CD4-positive, alpha-beta T cell (primary cell): Measurements from ENCODE around the gene SAG. TPM values are rescaled to one million over a fixed set of nuclear protein-coding genes. Genes with fewer than 3 reads are reported as not detected.

Experiments
- ATAC-seq: fragments of 200-7000 bp; cut with Tn5 transposase; one replicate; pipeline ENCODE4 v1.10.0; 2022; ENCODE audit warnings: mild to moderate bottlenecking; ENCODE audit not compliant: poor library complexity
- CTCF ChIA-PET: fragments of 350-600 bp; sonication (Branson Sonifier 250); formaldehyde crosslinking; loops from one replicate; lab custom pipeline; 2021; ENCODE audit warnings: antibody characterized with exemption, inconsistent platforms; lab: Charles Lee
- POLR2A ChIA-PET: fragments of 350-600 bp; sonication (Branson Sonifier 250); formaldehyde crosslinking; loops from one replicate; lab custom pipeline; 2021; ENCODE audit warnings: antibody characterized with exemption, inconsistent platforms; lab: Charles Lee
- DNase-seq, 14 experiments: peaks; one replicate each; pipeline ENCODE4 v3.0.0-alpha.2; 2013 to 2020; ENCODE audit warnings: mixed read lengths in 2 of 14
- H3K27ac ChIP-seq, 2 donors: one replicate each; pipeline versions ENCODE4 v1.5.1 to v1.7.0; 2013; ENCODE audit warnings: low read length in 2 of 2, low read depth in 1 of 2, mild to moderate bottlenecking in 1 of 2
- H3K27me3 ChIP-seq, 2 experiments: 1 replicate in 1 of 2; 2 replicates in 1 of 2; pipeline versions ENCODE4 v1.6.1 to v1.7.0; 2013; ENCODE audit warnings: low read length in 2 of 2, control low read depth in 1 of 2, mild to moderate bottlenecking in 1 of 2, moderate library complexity in 1 of 2; ENCODE audit not compliant: insufficient read depth in 2 of 2, control insufficient read depth in 1 of 2
- H3K36me3 ChIP-seq: one replicate; pipeline ENCODE4 v1.6.1; 2013; ENCODE audit warnings: low read length, control low read depth; ENCODE audit not compliant: insufficient read depth
- H3K4me1 ChIP-seq: one replicate; pipeline ENCODE4 v1.6.1; 2013; ENCODE audit warnings: low read length, control low read depth; ENCODE audit not compliant: insufficient read depth
- H3K4me3 ChIP-seq: one replicate; pipeline ENCODE4 v1.5.1; 2013; ENCODE audit warnings: mild to moderate bottlenecking, low read length, moderate library complexity
- H3K9me3 ChIP-seq, 2 experiments: 1 replicate in 1 of 2; 2 replicates in 1 of 2; pipeline versions ENCODE4 v1.6.1 to v1.7.0; 2013; ENCODE audit warnings: low read length in 2 of 2, mild to moderate bottlenecking in 2 of 2, control low read depth in 1 of 2, moderate library complexity in 1 of 2; ENCODE audit not compliant: control insufficient read depth in 1 of 2, insufficient read depth in 1 of 2
- H3K27ac Mint-ChIP-seq: one replicate; pipeline ENCODE4 v1.8.0; 2020; ENCODE audit warnings: mixed read lengths
- H3K27me3 Mint-ChIP-seq: one replicate; pipeline ENCODE4 v1.8.0; 2021; ENCODE audit warnings: mixed read lengths
- H3K36me3 Mint-ChIP-seq: one replicate; pipeline ENCODE4 v1.8.0; 2021; ENCODE audit warnings: low read depth, mixed read lengths
- H3K4me1 Mint-ChIP-seq: one replicate; pipeline ENCODE4 v1.8.0; 2021; ENCODE audit warnings: low read depth, mixed read lengths
- H3K4me3 Mint-ChIP-seq: one replicate; pipeline ENCODE4 v1.8.0; 2020; ENCODE audit warnings: mild to moderate bottlenecking, mixed read lengths
- H3K9me3 Mint-ChIP-seq: one replicate; pipeline ENCODE4 v1.8.0; 2020; ENCODE audit warnings: mixed read lengths
- intact Hi-C, 2 experiments: fragments of 100-400 bp; cut with DNase I in 1 of 2; cut with micrococcal nuclease in 1 of 2; formaldehyde crosslinking; loops; one replicate each; pipeline versions ENCODE4 v1.15.1 to v1.9.0; 2023 to 2025; cut with DNase I, micrococcal nuclease
- total RNA-seq, 174 experiments: library from RNA in 2 of 174; stranded (reverse) in 2 of 174; gene quantifications; one replicate each; pipeline ENCODE4 v1.2.3 and lab custom pipeline; 2021 to 2026
- TF ChIP-seq, protein P1 (sequence below): fragments of 200-600 bp; IDR thresholded peaks from one replicate; pipeline ENCODE4 v1.8.0; 2022; ENCODE audit warnings: antibody characterized with exemption, mild to moderate bottlenecking

SAG gene
- total RNA-seq, 2 experiments from 2014 or later = 0.03 to 0.22 TPM

DNA sequence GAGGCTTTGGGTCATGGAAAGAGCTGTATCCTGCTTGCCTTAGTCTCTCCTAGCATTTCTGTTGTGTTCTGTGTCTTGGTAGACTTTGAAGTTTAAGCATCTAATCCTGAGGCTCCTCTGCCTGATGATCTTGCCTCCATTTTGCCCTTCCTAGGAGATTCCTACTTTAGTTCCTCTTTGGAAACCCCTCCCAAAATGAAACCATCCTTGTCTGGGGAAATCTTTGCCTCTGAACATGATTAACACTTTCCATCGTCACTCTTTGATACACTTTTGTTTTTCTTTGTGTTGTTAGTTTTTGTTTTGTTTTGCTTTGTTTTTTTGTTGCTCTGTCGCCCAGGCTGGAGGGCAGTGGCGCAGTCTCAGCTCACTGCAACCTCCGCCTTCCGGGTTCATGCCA lies 47.0 kb upstream of the SAG start:
- CTCF ChIA-PET = no interaction called here
- peak overlapping the region in 1 of 2 donors; percentile 27 for H3K27ac ChIP-seq
- intact Hi-C loops = no loop called here
- peaks cover 93% of the 10 kb centered on the region for H3K36me3 ChIP-seq
- no peaks in the 10 kb centered on the region for H3K9me3 Mint-ChIP-seq
- H3K27me3 ChIP-seq = no peaks in the 10 kb centered on the region
- peaks cover 60% of the 10 kb centered on the region for H3K4me1 Mint-ChIP-seq
- no peak for DNase-seq
- H3K36me3 Mint-ChIP-seq = peaks cover 97% of the 10 kb centered on the region
- peaks cover 20% of the 10 kb centered on the region for H3K4me1 ChIP-seq
- H3K9me3 ChIP-seq = no peaks in the 10 kb centered on the region
- H3K27ac Mint-ChIP-seq = peak overlapping the region; percentile 55
- no peak overlapping the region for H3K4me3 ChIP-seq
- POLR2A ChIA-PET = no interaction called here
- no peak for ATAC-seq
- no peak overlapping the region for H3K4me3 Mint-ChIP-seq
- H3K27me3 Mint-ChIP-seq = no peaks in the 10 kb centered on the region
- TF ChIP-seq, protein P1, sequence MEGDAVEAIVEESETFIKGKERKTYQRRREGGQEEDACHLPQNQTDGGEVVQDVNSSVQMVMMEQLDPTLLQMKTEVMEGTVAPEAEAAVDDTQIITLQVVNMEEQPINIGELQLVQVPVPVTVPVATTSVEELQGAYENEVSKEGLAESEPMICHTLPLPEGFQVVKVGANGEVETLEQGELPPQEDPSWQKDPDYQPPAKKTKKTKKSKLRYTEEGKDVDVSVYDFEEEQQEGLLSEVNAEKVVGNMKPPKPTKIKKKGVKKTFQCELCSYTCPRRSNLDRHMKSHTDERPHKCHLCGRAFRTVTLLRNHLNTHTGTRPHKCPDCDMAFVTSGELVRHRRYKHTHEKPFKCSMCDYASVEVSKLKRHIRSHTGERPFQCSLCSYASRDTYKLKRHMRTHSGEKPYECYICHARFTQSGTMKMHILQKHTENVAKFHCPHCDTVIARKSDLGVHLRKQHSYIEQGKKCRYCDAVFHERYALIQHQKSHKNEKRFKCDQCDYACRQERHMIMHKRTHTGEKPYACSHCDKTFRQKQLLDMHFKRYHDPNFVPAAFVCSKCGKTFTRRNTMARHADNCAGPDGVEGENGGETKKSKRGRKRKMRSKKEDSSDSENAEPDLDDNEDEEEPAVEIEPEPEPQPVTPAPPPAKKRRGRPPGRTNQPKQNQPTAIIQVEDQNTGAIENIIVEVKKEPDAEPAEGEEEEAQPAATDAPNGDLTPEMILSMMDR = no peak

GRCh38 chr2:233261819-233262555 lies 45.6 kb upstream of the SAG start:
- no peak overlapping the region for H3K4me3 ChIP-seq
- ChIA-PET POLR2A (no interaction called here), CTCF (no interaction called here)
- Mint-ChIP-seq H3K36me3 (peaks cover 100% of the 10 kb centered on the region), H3K27ac (peak overlapping the region; percentile 55), H3K9me3 (no peaks in the 10 kb centered on the region), H3K4me3 (no peak overlapping the region), H3K27me3 (no peaks in the 10 kb centered on the region), H3K4me1 (peaks cover 66% of the 10 kb centered on the region)
- ATAC-seq (no peak), DNase-seq (no peak)
- H3K27me3 ChIP-seq = no peaks in the 10 kb centered on the region
- peaks cover 28% of the 10 kb centered on the region for H3K4me1 ChIP-seq
- intact Hi-C loops = no loop called here
- peak overlapping the region; percentile 16 to 27 for H3K27ac ChIP-seq
- H3K9me3 ChIP-seq = no peaks in the 10 kb centered on the region
- TF ChIP-seq, protein P1 = no peak
- H3K36me3 ChIP-seq = peaks cover 97% of the 10 kb centered on the region

GRCh38 chr2:233262562-233262961 lies 45.1 kb upstream of the SAG start:
- peaks cover 100% of the 10 kb centered on the region for H3K36me3 Mint-ChIP-seq
- TF ChIP-seq, protein P1 = no peak
- H3K4me1 ChIP-seq = peaks cover 31% of the 10 kb centered on the region

More at GRCh38 chr2:233262562-233262961, 45.1 kb upstream of the SAG start:
- H3K4me3 Mint-ChIP-seq = no peak overlapping the region
- Histone ChIP-seq H3K4me3 (no peak overlapping the region), H3K36me3 (peaks cover 91% of the 10 kb centered on the region), H3K27ac (peak overlapping the region in 1 of 2 donors; percentile 16), H3K9me3 (no peaks in the 10 kb centered on the region), H3K27me3 (no peaks in the 10 kb centered on the region)
- intact Hi-C loops = no loop called here
- ATAC-seq (no peak), DNase-seq (no peak)
- no peaks in the 10 kb centered on the region for H3K27me3 Mint-ChIP-seq
- H3K27ac Mint-ChIP-seq = peak overlapping the region; percentile 55
- no peaks in the 10 kb centered on the region for H3K9me3 Mint-ChIP-seq
- POLR2A ChIA-PET = no interaction called here
- CTCF ChIA-PET = interaction anchor here (1.2 kb wide), 1 partner anchor 12 kb away, joined by 3 read pairs; no protein-coding TSS in a partner anchor
- peaks cover 71% of the 10 kb centered on the region for H3K4me1 Mint-ChIP-seq
